ENCODE measurements around the gene F2R.
"Not testable (repeated sequence)": the region's sequence is repeated elsewhere in the genome, so short reads cannot be mapped to it uniquely, and the experiment has no call there.

The F2R gene

DNA sequence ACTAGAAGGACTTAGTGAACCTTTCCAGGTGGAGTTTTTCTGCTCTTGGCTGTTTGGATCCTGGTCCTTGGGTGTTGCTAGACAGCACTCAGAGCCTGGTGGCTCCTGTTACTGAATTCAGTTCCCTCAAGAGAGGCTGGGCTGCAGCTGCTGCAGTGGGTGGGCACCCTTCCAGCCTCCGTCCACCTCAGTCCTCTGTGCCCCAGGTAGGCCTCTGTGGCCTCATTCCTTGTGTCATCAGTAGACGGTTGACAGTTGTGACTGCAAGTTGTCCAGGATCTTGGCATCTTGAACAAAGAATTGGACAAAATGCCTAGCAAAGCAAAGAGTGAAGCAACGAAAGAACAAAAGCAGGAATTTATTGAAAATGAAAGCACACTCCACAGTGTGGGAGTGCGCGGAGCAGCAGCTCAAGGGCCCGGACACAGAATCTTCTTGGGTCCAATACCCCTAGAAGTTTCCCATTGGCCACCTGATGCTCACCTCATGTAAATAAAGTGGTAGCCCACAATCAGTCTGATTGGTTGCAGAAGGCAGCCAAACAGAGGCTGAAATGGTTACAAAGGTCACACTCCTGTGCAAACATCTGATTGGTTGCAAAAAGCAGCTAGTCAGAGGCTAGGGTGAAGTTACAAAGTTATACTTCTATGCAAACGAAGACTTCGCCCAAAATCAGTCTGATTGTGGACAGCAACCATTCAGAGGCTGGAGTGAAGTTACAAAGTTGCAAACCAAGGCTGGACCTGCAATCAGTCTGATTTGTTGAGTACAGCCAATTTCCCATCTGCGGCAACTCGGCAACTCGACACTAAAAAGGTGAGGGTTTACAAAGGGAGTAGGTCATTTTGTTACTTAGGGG is 40.1 kb downstream of the F2R start:
- no peak for DNase-seq (ENCODE audit: low read depth in 2 of 2)

DNA sequence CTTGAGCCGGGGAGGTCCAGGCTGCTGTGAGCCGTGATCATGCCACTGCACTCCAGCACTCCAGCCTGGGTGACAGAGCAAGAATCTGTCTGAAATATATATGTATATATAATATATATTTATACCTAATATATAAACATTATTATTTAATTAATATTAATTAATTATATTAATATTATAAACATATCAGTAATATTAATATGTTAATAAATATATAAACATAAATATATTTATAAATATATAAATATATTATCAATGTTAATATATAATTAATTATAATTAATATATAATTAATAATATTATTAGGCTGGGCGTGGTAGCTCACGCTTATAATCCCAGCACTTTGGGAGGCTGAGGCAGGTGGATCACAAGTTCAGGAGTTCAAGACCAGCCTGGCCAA is 41.1 kb downstream of the F2R start:
- DNase-seq (ENCODE audit: low read depth in 2 of 2), result no peak

DNA sequence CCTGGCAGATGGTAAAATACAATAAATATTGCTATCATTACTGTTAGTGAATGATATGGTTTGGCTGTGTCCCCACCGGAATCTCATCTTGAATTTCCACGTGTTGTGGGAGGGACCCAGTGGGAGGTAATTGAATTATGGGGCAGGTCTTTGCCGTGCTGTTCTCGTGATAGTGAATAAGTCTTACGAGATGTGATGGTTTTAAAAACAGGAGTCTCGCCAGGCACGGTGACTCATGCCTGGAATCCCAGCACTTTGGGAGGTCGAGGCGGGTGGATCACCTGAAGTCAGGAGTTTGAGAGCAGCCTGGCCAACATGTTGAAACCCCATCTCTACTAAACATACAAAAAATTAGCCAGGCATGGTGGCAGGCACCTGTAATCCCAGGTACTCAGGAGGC is 45.2 kb downstream of the F2R start:
- DNase-seq (ENCODE audit: low read depth in 2 of 2), result not testable (repeated sequence)

DNA sequence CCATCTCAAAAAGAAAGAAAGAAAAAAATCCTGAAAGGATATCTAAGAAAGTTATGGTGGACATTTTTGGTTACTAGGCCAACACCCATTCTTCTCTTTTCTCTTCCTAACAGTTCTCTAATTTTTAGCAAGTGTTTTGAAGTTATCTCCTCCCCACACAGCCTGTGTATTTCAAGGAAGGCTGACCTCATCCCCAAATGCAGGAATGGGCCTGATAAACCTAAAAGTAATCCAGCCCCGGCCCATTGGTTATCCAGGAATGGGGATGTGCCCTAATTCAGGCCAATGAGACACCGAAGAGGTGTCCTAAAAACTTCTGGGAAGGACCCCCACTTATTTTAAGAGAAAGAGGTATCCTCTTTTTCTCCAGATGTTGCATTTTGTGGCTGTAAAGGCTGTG is 46.6 kb downstream of the F2R start:
- no peak for DNase-seq (ENCODE audit: low read depth in 2 of 2)

DNA sequence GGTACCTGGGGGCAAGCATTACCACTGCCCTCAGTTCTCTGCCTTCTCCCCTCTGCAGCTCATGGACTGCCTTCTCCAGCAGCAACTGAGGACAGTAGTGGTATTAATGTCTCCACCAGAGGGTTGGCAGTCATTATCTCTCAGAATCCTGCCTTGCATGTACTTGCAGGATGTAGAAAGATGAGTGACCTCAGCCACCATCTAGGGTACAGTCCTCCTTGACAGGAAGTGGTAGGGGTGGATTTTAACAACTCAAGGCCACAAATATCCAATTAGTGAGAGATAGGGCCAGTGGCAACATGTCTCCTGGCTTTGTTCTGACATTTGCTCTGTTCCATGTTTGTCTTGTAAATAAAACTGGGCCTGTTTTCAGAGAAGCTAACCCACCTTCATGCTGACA is 47.2 kb downstream of the F2R start:
- DNase-seq (ENCODE audit: low read depth in 2 of 2), result no peak

DNA sequence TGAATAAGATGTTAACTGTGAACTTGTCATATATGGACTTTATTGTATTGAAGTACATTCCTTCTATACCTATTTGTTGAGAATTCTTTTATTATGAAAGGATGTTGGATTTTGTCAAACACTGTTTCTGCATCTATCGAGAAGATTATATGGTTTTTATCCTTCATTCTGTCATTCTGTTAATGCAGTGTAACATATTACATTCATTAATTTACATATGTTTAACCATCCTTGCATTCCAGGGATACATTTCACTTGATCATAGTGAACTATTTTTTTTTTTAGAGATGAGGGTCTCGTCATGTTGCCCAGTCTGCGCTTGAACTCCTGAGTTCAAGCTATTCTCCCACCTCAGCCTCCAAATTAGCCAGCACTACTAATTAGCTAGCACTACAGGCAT is 48.4 kb downstream of the F2R start:
- DNase-seq (ENCODE audit: low read depth in 2 of 2), result no peak

DNA sequence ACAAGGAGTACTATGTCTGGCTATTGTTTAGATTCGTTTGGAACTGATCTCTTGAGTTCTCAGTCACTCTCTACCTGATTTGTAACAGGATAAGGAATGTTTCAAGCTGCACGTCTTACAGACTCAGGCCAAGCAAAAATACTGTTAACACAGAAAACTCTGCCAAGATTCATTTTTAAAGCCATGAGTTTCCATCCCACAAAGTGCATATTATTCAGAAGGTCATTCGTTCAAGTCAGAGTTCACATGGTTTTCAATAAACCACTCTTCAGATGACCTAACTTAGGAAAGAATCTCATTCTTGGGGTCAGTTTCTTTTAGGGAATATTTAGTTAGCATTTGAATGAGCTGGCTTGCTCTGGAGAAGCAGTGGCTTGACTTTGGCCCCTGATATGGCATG is 49.3 kb downstream of the F2R start:
- no peak for DNase-seq (ENCODE audit: low read depth in 2 of 2)

DNA sequence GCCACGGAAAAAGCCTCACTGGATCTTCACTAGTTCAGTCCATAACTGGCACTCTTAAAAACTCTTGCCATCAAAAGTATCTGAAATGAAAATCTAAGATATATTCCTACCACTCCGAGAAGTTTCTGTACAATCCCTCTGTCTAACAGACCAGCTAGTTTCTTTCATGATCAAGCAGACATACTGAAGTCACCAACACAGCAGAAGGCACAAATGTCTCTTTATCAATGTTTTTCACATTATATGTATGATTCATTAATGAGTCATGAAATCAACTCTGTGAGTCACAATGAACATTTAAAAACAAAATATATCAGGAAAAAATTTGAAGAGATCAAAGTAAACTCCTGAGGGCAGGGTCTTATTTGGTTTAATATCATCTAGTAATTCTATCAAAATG is 50.8 kb downstream of the F2R start:
- DNase-seq (ENCODE audit: low read depth in 2 of 2), result no peak

DNA sequence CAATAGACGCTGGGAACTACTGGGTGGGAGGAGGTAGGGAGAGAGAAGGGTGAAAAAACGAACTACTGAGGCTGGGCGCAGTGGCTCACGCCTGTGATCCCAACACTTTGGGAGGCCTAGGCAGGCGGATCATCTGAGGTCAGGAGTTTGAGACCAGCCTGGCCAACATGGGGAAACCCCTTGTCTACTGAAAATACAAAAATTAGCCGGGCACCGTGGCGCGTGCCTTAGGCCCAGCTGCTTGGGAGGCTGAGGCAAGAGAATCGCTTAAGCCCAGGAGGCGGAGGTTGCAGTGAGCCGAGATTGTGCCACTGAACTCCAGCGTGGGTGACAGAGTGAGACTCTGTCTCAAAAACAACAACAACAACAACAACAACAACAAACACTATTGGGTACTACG is 55.1 kb downstream of the F2R start:
- DNase-seq (ENCODE audit: low read depth in 2 of 2), result not testable (repeated sequence)

DNA sequence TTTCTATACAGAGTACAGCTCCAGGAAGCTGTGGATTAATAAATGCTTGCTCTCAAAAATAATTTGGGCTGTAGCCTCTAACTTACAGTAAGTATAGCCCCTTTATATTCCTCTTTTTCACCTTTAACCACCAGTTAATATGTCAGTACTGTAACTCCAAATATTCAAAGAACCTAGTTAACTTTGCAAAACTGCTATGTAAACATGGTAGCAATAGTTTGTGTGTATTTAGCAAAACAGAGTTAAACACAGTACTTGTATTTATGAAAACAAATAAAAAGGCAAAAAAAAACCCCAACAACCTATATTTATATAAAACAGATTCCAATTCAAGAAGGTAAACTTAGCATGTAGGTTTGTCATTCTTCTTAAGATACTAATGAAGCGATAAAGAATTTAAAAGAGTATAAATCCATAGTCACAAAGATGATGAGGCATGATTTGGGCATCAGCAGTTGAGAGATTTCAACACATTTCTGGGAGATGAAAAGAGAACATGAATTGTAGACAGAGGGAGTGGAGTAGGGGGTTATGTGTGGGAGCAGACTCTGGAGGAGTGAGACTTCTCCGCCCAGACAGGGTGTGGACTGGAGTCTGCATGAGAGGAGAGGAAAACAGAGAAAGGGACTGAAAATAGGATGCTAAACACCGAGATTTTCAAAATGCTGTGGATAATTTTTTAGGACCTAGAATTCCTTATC is 55.9 kb downstream of the F2R start:
- no peak for DNase-seq (ENCODE audit: low read depth in 2 of 2)

DNA sequence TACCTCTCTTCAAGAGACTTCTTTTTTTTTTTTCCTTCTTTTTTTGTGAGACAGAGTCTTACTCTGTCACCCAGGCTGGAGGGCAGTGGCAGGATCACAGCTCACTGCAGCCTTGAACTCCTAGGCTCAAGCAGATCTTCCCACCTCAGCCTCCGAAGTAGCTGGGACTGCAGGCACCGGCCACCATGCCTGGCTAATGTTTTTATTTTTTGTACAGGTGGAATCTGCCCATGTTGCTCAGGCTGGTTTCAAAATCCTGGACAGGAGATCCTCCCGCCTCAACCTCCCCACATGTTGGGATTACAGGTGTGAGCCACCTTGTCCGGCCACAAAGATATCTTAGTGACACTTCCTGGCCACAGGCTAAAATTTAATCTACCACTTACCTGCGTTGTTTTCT is 60.0 kb downstream of the F2R start:
- DNase-seq (ENCODE audit: low read depth in 2 of 2), result no peak

DNA sequence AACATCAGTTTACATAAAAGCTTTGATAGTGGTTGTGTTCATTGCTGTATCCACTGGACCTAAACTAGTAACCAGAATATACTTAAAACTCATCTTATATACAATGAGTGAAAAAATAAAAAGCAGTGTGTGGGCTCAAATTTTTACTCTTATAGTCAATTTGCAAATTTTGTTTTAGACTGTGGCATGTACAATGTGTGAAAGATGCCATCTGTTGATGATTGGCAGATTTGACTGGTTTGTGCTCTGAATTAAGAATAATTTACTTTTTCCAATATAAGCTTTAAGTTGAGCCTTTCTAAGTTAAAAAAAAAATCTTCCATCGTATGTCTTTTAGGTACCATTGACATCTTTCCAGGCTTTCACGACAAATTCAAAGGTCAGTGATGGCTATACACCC is 60.5 kb downstream of the F2R start:
- DNase-seq (ENCODE audit: low read depth in 2 of 2), result no peak

DNA sequence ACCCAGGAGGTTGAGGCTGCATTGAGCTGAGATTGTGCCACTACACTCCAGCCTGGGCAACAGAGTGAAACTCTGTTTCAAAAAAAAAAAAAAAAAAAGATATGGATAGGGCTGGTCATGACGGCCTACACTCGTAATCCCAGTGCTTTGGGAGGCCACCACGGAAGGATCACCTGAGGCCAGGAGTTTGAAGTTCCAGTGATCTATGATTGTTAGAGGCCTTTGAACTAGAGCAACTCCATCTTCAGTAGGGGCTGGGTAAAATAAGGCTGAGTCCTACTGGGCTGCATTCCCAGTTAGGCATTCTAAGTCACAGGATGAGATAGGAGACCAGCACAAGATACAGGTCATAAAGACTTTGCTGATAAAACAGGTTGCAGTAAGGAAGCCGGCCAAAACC is 64.7 kb downstream of the F2R start:
- not testable (repeated sequence) for DNase-seq (ENCODE audit: low read depth in 2 of 2)

DNA sequence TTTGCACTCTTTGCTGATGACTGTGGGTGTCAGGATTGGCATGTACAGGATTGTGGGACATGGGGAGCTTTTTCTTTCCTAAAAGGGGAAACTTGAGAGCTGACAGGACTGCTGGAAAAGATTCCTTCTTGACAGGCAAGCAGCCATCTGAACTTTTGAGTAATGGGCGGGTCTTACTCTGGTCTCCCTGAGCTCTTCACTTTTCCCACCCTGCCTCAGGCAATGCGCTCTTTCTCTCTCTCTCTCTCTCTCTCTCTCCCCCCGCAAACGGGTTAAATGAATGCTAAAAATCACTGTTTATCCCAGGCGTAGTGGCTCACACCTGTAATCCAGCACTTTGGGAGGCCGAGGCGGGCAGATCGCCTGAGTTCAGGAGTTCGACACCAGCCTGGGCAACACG is 65.8 kb downstream of the F2R start:
- no peak for DNase-seq (ENCODE audit: low read depth in 2 of 2)

DNA sequence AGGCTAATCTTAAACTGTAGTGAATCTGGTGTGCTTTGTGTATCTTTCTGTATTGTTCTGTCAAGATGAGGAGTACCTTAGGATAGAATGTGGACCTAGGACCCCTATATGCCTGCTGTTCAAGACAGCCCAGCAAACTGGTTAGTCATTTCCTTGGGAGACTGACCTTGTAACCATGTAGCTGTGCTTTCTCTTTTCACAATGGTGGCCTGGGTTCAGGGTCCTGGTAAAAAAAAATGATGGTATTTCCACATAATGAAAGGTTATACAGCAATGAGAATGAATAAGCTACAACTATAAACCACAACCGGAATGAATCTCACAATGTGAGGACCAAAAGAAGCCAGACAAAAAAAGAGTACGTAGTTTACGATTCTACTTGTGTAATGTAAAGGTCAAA is 66.5 kb downstream of the F2R start:
- no peak for DNase-seq (ENCODE audit: low read depth in 2 of 2)
